H1 (cell line): ENCODE results near the gene AAGAB. TPM values are rescaled to one million over a fixed set of nuclear protein-coding genes. Genes with fewer than 3 reads are reported as not detected.
A peak's percentile ranks its signal among the peaks of the same experiment; 100 is the strongest.

Experiments
- CTCF ChIA-PET: fragments of 300-600 bp; sonication (Branson Sonifier 250); formaldehyde crosslinking; loops from one replicate; lab custom pipeline; 2021; ENCODE audit not compliant: partially characterized antibody; lab: Charles Lee
- POLR2A ChIA-PET: fragments of 300-600 bp; sonication (Branson Sonifier 250); formaldehyde crosslinking; loops from one replicate; lab custom pipeline; 2021; ENCODE audit warnings: inconsistent platforms; ENCODE audit not compliant: partially characterized antibody; lab: Charles Lee
- DNase-seq, 2 experiments: peaks; one replicate each; pipeline versions ENCODE4 v3.0.0 to v3.0.0-alpha.2; 2010 to 2022; ENCODE audit warnings: low spot score in 2 of 2, low read depth in 1 of 2, mixed read lengths in 1 of 2
- FAIRE-seq: peaks from 2 replicates; lab custom pipeline; 2011; peaks lifted over from hg19 to GRCh38; lab: Jason Lieb, UNC
- H2AFZ ChIP-seq: 2 replicates; pipeline ENCODE4 v1.8.1; 2012; ENCODE audit warnings: low read length, inconsistent platforms
- H2AK5ac ChIP-seq: 2 replicates; pipeline ENCODE4 v1.6.1; 2013; ENCODE audit warnings: low read depth, low read length
- H2BK120ac ChIP-seq: replicated peaks from 2 replicates; pipeline ENCODE3; 2013; ENCODE audit warnings: low read depth, low read length, inconsistent platforms
- H2BK12ac ChIP-seq: 2 replicates; pipeline ENCODE4 v1.6.1; 2013; ENCODE audit warnings: low read depth, low read length
- H2BK15ac ChIP-seq: 2 replicates; pipeline ENCODE4 v1.6.1; 2013; ENCODE audit warnings: low read length
- H2BK20ac ChIP-seq: 2 replicates; pipeline ENCODE4 v1.6.1; 2013; ENCODE audit warnings: low read length
- H2BK5ac ChIP-seq: 2 replicates; pipeline ENCODE4 v1.6.1; 2013; ENCODE audit warnings: low read depth, low read length
- H3K14ac ChIP-seq: 2 replicates; pipeline ENCODE4 v1.6.1; 2013; ENCODE audit warnings: inconsistent platforms; ENCODE audit not compliant: insufficient read length
- H3K18ac ChIP-seq: 2 replicates; pipeline ENCODE4 v1.6.1; 2013; ENCODE audit warnings: low read length; ENCODE audit errors: extremely low read depth
- H3K23ac ChIP-seq: 2 replicates; pipeline ENCODE4 v1.6.1; 2013; ENCODE audit warnings: inconsistent platforms; ENCODE audit not compliant: insufficient read length
- H3K23me2 ChIP-seq: 2 replicates; pipeline ENCODE4 v1.6.1; 2013; ENCODE audit warnings: low read depth, low read length
- H3K27ac ChIP-seq: 2 replicates; pipeline ENCODE4 v1.6.1; 2011; ENCODE audit warnings: low read depth, low read length, inconsistent platforms
- H3K27me3 ChIP-seq, 4 experiments: replicated peaks in 1 of 4; 1 replicate in 1 of 4; 2 replicates in 3 of 4; pipeline versions ENCODE4 v1.6.1 to v1.8.1; 2011 to 2013; ENCODE audit warnings: low read length in 3 of 4, mild to moderate bottlenecking in 3 of 4, inconsistent platforms in 2 of 4, mixed read lengths in 2 of 4, moderate library complexity in 1 of 4; ENCODE audit not compliant: control insufficient read depth in 3 of 4, insufficient read depth in 3 of 4; ENCODE audit errors: extremely low read depth in 1 of 4
- H3K36me3 ChIP-seq, 4 experiments: 2 replicates each; pipeline versions ENCODE4 v1.6.1 to v1.8.1; 2011 to 2013; ENCODE audit warnings: mild to moderate bottlenecking in 4 of 4, low read length in 3 of 4, moderate library complexity in 2 of 4, control low read depth in 1 of 4, inconsistent platforms in 1 of 4; ENCODE audit not compliant: insufficient read depth in 4 of 4, control insufficient read depth in 2 of 4
- H3K4ac ChIP-seq: replicated peaks from 2 replicates; pipeline ENCODE3; 2013; ENCODE audit warnings: low read length, low read depth, mixed read lengths, inconsistent platforms; ENCODE audit not compliant: insufficient read length
- H3K4me1 ChIP-seq, 4 experiments: replicated peaks in 1 of 4; 1 replicate in 1 of 4; 2 replicates in 3 of 4; pipeline versions ENCODE4 v1.6.1 to v1.8.1; 2011 to 2013; ENCODE audit warnings: low read length in 3 of 4, inconsistent platforms in 2 of 4, mixed read lengths in 1 of 4; ENCODE audit not compliant: insufficient read depth in 4 of 4, control insufficient read depth in 3 of 4
- H3K4me2 ChIP-seq, 2 experiments: 2 replicates each; pipeline versions ENCODE4 v1.6.1 to v1.8.1; 2011 to 2013; ENCODE audit warnings: low read depth in 2 of 2, low read length in 2 of 2, control low read depth in 1 of 2, inconsistent platforms in 1 of 2, mild to moderate bottlenecking in 1 of 2; ENCODE audit not compliant: insufficient read depth in 1 of 2
- H3K4me3 ChIP-seq, 4 experiments: fragments of 200-600, 300-600 bp in 1 of 4; sonication (generic), shearing (Covaris generic), sonication (Bioruptor Twin) in 1 of 4; 2 replicates each; pipeline versions ENCODE4 v1.5.1 to v1.8.1; 2011 to 2016; ENCODE audit warnings: low read length in 4 of 4, low read depth in 3 of 4, control low read depth in 2 of 4, inconsistent platforms in 2 of 4, mild to moderate bottlenecking in 2 of 4, mixed read lengths in 1 of 4, moderate library complexity in 1 of 4; ENCODE audit not compliant: insufficient read depth in 2 of 4; ENCODE audit errors: extremely low read depth in 1 of 4
- H3K56ac ChIP-seq: replicated peaks from 2 replicates; pipeline ENCODE3; 2013; ENCODE audit warnings: low read depth, mild to moderate bottlenecking, mixed read lengths, low read length, inconsistent platforms; ENCODE audit not compliant: insufficient read length
- H3K79me1 ChIP-seq: 2 replicates; pipeline ENCODE4 v1.6.1; 2013; ENCODE audit warnings: low read depth, low read length, control low read depth
- H3K79me2 ChIP-seq, 2 experiments: 2 replicates each; pipeline versions ENCODE4 v1.6.1 to v1.8.1; 2012 to 2013; ENCODE audit warnings: low read length in 2 of 2, mild to moderate bottlenecking in 2 of 2, inconsistent platforms in 1 of 2; ENCODE audit not compliant: insufficient read depth in 2 of 2, control insufficient read depth in 1 of 2
- H3K9ac ChIP-seq, 4 experiments: replicated peaks in 1 of 4; 1 replicate in 1 of 4; 2 replicates in 3 of 4; pipeline versions ENCODE4 v1.6.1 to v1.8.1; 2011 to 2013; ENCODE audit warnings: low read depth in 3 of 4, low read length in 3 of 4, control low read depth in 2 of 4, mild to moderate bottlenecking in 2 of 4, moderate library complexity in 2 of 4, inconsistent platforms in 1 of 4; ENCODE audit errors: extremely low read depth in 1 of 4
- H3K9me3 ChIP-seq, 2 experiments: 2 replicates each; pipeline versions ENCODE4 v1.6.1 to v1.8.1; 2012 to 2013; ENCODE audit warnings: mild to moderate bottlenecking in 2 of 2, moderate library complexity in 2 of 2, control low read depth in 1 of 2, inconsistent platforms in 1 of 2, low read depth in 1 of 2, low read length in 1 of 2, mixed read lengths in 1 of 2; ENCODE audit not compliant: insufficient read depth in 2 of 2
- H4K20me1 ChIP-seq, 2 experiments: replicated peaks in 1 of 2; 2 replicates each; pipeline versions ENCODE3 to v1.8.1; 2011 to 2013; ENCODE audit warnings: inconsistent platforms in 2 of 2, low read length in 2 of 2, mild to moderate bottlenecking in 1 of 2; ENCODE audit not compliant: insufficient read depth in 2 of 2, control insufficient read depth in 1 of 2
- H4K5ac ChIP-seq: 2 replicates; pipeline ENCODE4 v1.6.1; 2013; ENCODE audit warnings: low read length, low read depth, mixed read lengths, inconsistent platforms; ENCODE audit not compliant: insufficient read length
- H4K8ac ChIP-seq: 2 replicates; pipeline ENCODE4 v1.8.0; 2013; ENCODE audit warnings: mild to moderate bottlenecking, moderate library complexity, low read length, inconsistent platforms; ENCODE audit not compliant: insufficient read depth; ENCODE audit errors: extremely low read depth
- H4K91ac ChIP-seq: replicated peaks from 2 replicates; pipeline ENCODE3; 2013; ENCODE audit warnings: low read length, mixed read lengths, inconsistent platforms; ENCODE audit not compliant: insufficient read length
- TAF7 ChIP-seq: optimal IDR thresholded peaks from 2 replicates; pipeline ENCODE3; 2011; ENCODE audit warnings: low read depth, mild to moderate bottlenecking, inconsistent platforms, low read length, moderate library complexity, borderline replicate concordance
- TEAD4 ChIP-seq: IDR thresholded peaks from 2 replicates; pipeline ENCODE4 v1.6.1; 2012; ENCODE audit warnings: low read depth, low read length, inconsistent platforms, mixed read lengths
- WGBS, 2 experiments: shearing (Covaris generic) in 1 of 2; methylation state at CpG; one replicate each; pipeline versions ENCODE4 v1.1.6 to v1.1.7; 2013 to 2015; ENCODE audit warnings: low lambda C conversion rate in 2 of 2, mixed read lengths in 2 of 2, inconsistent platforms in 1 of 2, low coverage in 1 of 2, missing lambda C conversion rate in 1 of 2; ENCODE audit not compliant: insufficient replicate concordance in 2 of 2, insufficient coverage in 1 of 2, insufficient read length in 1 of 2; ENCODE audit errors: extremely low coverage in 1 of 2, missing lambda C conversion rate in 1 of 2; 5-methylcytosine and 5-hydroxymethylcytosine counted together
- polyA plus RNA-seq, 7 experiments: library from polyadenylated mRNA; depleted of rRNA in 3 of 7; stranded (reverse) in 5 of 7; unstranded in 2 of 7; fragments of >200 nt in 5 of 7; fragments of 200-250 nt in 2 of 7; gene quantifications; 1 replicate in 5 of 7; 2 replicates in 1 of 7; 4 replicates in 1 of 7; pipeline versions ENCODE4 v1.2.1 to v1.2.3, GENCODE V29; 2011 to 2013; ENCODE audit warnings: missing spikeins in 2 of 7, mixed read lengths in 2 of 7
- total RNA-seq: library from RNA; stranded (reverse); fragmentation: NEBNext Ultra II Directional; extraction: Animal tissue kit (Norgen Biotek cat#: 25700); gene quantifications from 2 replicates; pipeline ENCODE4 v1.2.1, GENCODE V29; 2021

Gene AAGAB
- total and polyA plus RNA-seq, 2 of the 8 experiments (the other 6 are each of a cell fraction or from before 2014, with no cell fraction given), result 20.1 to 45.9 TPM

GRCh38 chr15:67163180-67163579, 91.3 kb downstream of the AAGAB start:
- no peak overlapping the region for H3K27ac ChIP-seq
- H4K5ac ChIP-seq, result no peak overlapping the region
- peaks cover 3% of the 10 kb centered on the region; the same call in 1 of the 2 replicates for H3K23me2 ChIP-seq
- CTCF ChIA-PET, result no interaction called here
- peaks cover 0 to 2% (median 0%) of the 10 kb centered on the region in 4 experiments; a peak in 1 of 7 replicates for H3K27me3 ChIP-seq
- no peak overlapping the region for H4K91ac ChIP-seq
- H3K79me2 ChIP-seq, result no peaks in the 10 kb centered on the region
- H3K9me3 ChIP-seq, result no peaks in the 10 kb centered on the region
- DNase-seq (no peak), FAIRE-seq (no peak)
- POLR2A ChIA-PET, result no interaction called here
- no peak overlapping the region for H3K4me3 ChIP-seq
- no peak overlapping the region for H3K56ac ChIP-seq
- H2AK5ac ChIP-seq, result 0 out of 2 replicates have a peak overlapping the region, but pooled peaks have one; percentile 83
- H3K23ac ChIP-seq, result no peak overlapping the region
- no peak overlapping the region for H3K4me2 ChIP-seq
- H2BK120ac ChIP-seq, result no peak overlapping the region
- no peak overlapping the region for H4K8ac ChIP-seq
- no peak overlapping the region for H3K18ac ChIP-seq
- H2BK20ac ChIP-seq, result no peak overlapping the region
- no peaks in the 10 kb centered on the region for H3K36me3 ChIP-seq
- WGBS, 2 experiments, result 89% methylated on average over 6 of the region's 6 CpGs; no CpG with 5 or more reads in 1 of the 2 experiments
- H2BK12ac ChIP-seq, result peak overlapping the region; percentile 45; the same call in 1 of the 2 replicates
- H2BK5ac ChIP-seq, result no peak overlapping the region
- H3K4ac ChIP-seq, result no peak overlapping the region
- TF ChIP-seq TAF7 (no peak), TEAD4 (no peak)
- TF ChIP-seq, all 59 proteins: peak for 0
- Histone ChIP-seq H4K20me1 (no peaks in the 10 kb centered on the region), H3K79me1 (peaks cover 7% of the 10 kb centered on the region), H3K4me1 (peaks cover 15 to 31% (median 22%) of the 10 kb centered on the region in 4 experiments), H3K14ac (no peak overlapping the region), H2BK15ac (no peak overlapping the region), H3K9ac (no peak overlapping the region), H2AFZ (no peak overlapping the region)
